DOHH2 (cell line): ENCODE measurements around the gene CLEC7A.

Experiments used
- H3F3A ChIP-seq: fragments of 200-600 bp; sonication (generic), shearing (Covaris generic); 2 replicates; pipeline ENCODE4 v1.6.0; 2016; ENCODE audit warnings: antibody characterized with exemption, mild to moderate bottlenecking; ENCODE audit not compliant: control insufficient read depth, insufficient read depth
- H3K27ac ChIP-seq: fragments of 200-600 bp; sonication (generic); 2 replicates; pipeline ENCODE4 v1.5.1; 2014; ENCODE audit warnings: low read depth, mild to moderate bottlenecking, low read length, moderate library complexity
- H3K27me3 ChIP-seq: fragments of 200-600 bp; sonication (generic); 2 replicates; pipeline ENCODE4 v1.6.1; 2014; ENCODE audit warnings: mild to moderate bottlenecking, low read length, mixed read lengths; ENCODE audit not compliant: control insufficient read depth
- H3K36me3 ChIP-seq: fragments of 200-600 bp; sonication (generic); 2 replicates; pipeline ENCODE4 v1.6.1; 2014; ENCODE audit warnings: mild to moderate bottlenecking, low read length, moderate library complexity, mixed read lengths; ENCODE audit not compliant: control insufficient read depth
- H3K4me1 ChIP-seq: fragments of 200-600 bp; sonication (generic); 2 replicates; pipeline ENCODE4 v1.6.1; 2014; ENCODE audit warnings: mild to moderate bottlenecking, low read length, mixed read lengths; ENCODE audit not compliant: control insufficient read depth
- H3K4me2 ChIP-seq: fragments of 200-600 bp; sonication (generic); 2 replicates; pipeline ENCODE4 v1.6.0; 2014; ENCODE audit warnings: mild to moderate bottlenecking, low read length, moderate library complexity
- H3K4me3 ChIP-seq: fragments of 200-600 bp; sonication (generic); 2 replicates; pipeline ENCODE4 v1.5.1; 2014; ENCODE audit warnings: mild to moderate bottlenecking, low read length, mixed read lengths
- H3K79me2 ChIP-seq: fragments of 200-600 bp; sonication (generic); 2 replicates; pipeline ENCODE4 v1.6.1; 2014; ENCODE audit warnings: mild to moderate bottlenecking, low read length, mixed read lengths; ENCODE audit not compliant: control insufficient read depth
- H3K9me2 ChIP-seq: fragments of 200-600 bp; sonication (generic); replicated peaks from 2 replicates; pipeline ENCODE4 v1.6.1; 2014; ENCODE audit warnings: mild to moderate bottlenecking, low read length, mixed read lengths; ENCODE audit not compliant: control insufficient read depth
- H3K9me3 ChIP-seq: fragments of 200-600 bp; sonication (generic); 2 replicates; pipeline ENCODE4 v1.6.1; 2014; ENCODE audit warnings: antibody characterized with exemption, low read length, mixed read lengths; ENCODE audit not compliant: control insufficient read depth, insufficient read depth
- H4K20me1 ChIP-seq: fragments of 200-600 bp; sonication (generic); 2 replicates; pipeline ENCODE4 v1.6.0; 2014; ENCODE audit warnings: low read depth, mild to moderate bottlenecking, antibody characterized with exemption, low read length, moderate library complexity; ENCODE audit not compliant: control insufficient read depth, insufficient read depth
- EZH2phosphoT487 ChIP-seq: fragments of 200-600 bp; sonication (generic); IDR thresholded peaks from 2 replicates; pipeline ENCODE4 v1.6.1; 2017; ENCODE audit warnings: borderline replicate concordance, mild to moderate bottlenecking, antibody characterized with exemption, low read length, moderate library complexity, mixed read lengths
- TF ChIP-seq, protein P1 (sequence below): fragments of 200-600 bp; sonication (generic); IDR thresholded peaks from one replicate; pipeline ENCODE4 v1.5.1; 2014; ENCODE audit warnings: antibody characterized with exemption, mild to moderate bottlenecking, low read depth, low read length; ENCODE audit not compliant: poor library complexity, severe bottlenecking

The CLEC7A gene

DNA sequence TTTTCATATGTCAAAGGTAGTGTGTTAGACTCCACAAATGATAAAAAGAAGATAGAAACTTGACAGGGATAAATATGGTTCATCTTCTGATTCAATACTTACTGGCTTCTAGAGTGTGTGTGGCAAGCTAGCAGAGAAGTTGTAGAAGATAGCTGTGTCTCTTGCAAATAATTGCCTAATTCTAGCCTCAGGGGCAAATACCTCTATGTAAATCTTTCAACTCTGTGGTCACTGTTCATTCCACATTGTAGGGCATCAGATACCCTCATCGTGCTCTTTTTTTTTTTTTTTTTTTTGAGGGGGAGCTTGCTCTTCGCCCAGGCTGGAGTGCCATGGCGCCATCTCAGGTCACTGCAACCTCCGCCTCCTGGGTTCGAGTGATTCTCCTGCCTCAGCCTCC, 40.2 kb upstream of the CLEC7A start:
- no peaks in the 10 kb centered on the region for H4K20me1 ChIP-seq
- peak overlapping the region; percentile 17 for H3K4me2 ChIP-seq
- no peaks in the 10 kb centered on the region for H3K79me2 ChIP-seq
- H3K27ac ChIP-seq = peak overlapping the region; percentile 33
- no peaks in the 10 kb centered on the region for H3K9me3 ChIP-seq
- no peaks in the 10 kb centered on the region for H3F3A ChIP-seq
- TF ChIP-seq, protein P1, sequence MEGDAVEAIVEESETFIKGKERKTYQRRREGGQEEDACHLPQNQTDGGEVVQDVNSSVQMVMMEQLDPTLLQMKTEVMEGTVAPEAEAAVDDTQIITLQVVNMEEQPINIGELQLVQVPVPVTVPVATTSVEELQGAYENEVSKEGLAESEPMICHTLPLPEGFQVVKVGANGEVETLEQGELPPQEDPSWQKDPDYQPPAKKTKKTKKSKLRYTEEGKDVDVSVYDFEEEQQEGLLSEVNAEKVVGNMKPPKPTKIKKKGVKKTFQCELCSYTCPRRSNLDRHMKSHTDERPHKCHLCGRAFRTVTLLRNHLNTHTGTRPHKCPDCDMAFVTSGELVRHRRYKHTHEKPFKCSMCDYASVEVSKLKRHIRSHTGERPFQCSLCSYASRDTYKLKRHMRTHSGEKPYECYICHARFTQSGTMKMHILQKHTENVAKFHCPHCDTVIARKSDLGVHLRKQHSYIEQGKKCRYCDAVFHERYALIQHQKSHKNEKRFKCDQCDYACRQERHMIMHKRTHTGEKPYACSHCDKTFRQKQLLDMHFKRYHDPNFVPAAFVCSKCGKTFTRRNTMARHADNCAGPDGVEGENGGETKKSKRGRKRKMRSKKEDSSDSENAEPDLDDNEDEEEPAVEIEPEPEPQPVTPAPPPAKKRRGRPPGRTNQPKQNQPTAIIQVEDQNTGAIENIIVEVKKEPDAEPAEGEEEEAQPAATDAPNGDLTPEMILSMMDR = no peak
- TF ChIP-seq EZH2phosphoT487 = no peak
- H3K36me3 ChIP-seq = no peaks in the 10 kb centered on the region
- peaks cover 26% of the 10 kb centered on the region for H3K4me1 ChIP-seq
- 0 out of 2 replicates have a peak, but pooled peaks cover 2% of the 10 kb centered on the region for H3K27me3 ChIP-seq
- H3K9me2 ChIP-seq = no peaks in the 10 kb centered on the region; the same call in 1 of the 2 replicates
- peak overlapping the region; percentile 27; the same call in 1 of the 2 replicates for H3K4me3 ChIP-seq

DNA sequence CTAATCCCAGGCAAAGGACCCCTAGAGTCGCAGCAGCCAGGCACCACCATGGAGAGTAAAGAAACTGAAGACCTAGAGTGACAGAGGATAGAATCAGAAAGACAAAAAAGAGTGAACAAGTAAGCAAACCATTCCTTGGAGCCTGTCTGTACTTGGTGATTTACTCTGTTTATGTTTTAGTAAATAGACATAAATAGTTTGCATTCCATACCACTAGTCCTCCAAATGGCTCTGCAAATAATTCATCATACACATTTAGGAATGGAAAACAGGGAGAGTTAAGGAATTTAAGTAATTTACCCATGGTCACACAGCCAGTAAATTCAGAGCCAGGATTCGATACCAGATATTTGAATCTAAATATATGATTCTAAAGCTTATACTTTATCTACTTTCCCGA, 39.1 kb upstream of the CLEC7A start:
- Histone ChIP-seq H3K4me3 (no peak overlapping the region), H3K4me2 (no peak overlapping the region), H3K9me3 (no peaks in the 10 kb centered on the region), H4K20me1 (no peaks in the 10 kb centered on the region), H3K79me2 (no peaks in the 10 kb centered on the region), H3K4me1 (peaks cover 26% of the 10 kb centered on the region), H3F3A (no peaks in the 10 kb centered on the region), H3K27me3 (0 out of 2 replicates have a peak, but pooled peaks cover 2% of the 10 kb centered on the region), H3K36me3 (no peaks in the 10 kb centered on the region), H3K9me2 (no peaks in the 10 kb centered on the region; the same call in 1 of the 2 replicates), H3K27ac (peak overlapping the region; percentile 33; the same call in 1 of the 2 replicates)
- TF ChIP-seq, protein P1 = no peak
- no peak for TF ChIP-seq EZH2phosphoT487

DNA sequence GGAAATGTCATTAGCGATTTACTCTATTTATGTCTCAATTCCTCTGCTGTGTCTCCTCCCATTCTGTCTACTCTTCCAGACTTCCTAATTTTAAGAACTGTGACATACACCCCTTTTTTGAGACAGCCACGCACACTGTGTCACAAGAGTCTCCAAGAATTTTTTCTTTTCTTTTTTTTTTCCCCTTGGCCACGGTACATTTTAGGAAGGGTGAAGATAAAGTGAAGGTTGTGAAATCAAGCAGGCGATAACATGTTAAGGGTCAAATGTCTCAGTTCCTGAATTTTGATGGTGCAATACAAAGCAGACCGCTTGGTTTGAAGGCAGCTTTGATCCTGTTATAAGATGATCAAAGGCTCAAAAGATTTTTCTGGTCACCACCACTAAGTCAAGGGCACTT, 37.6 kb upstream of the CLEC7A start:
- H3K4me3 ChIP-seq = no peak overlapping the region
- H3K27ac ChIP-seq = no peak overlapping the region
- H3K4me1 ChIP-seq = peaks cover 31% of the 10 kb centered on the region
- H3K9me3 ChIP-seq = no peaks in the 10 kb centered on the region
- no peaks in the 10 kb centered on the region for H3F3A ChIP-seq
- no peaks in the 10 kb centered on the region for H3K79me2 ChIP-seq
- H3K4me2 ChIP-seq = no peak overlapping the region
- no peaks in the 10 kb centered on the region for H3K36me3 ChIP-seq
- TF ChIP-seq, protein P1 = no peak
- TF ChIP-seq EZH2phosphoT487 = no peak
- H4K20me1 ChIP-seq = no peaks in the 10 kb centered on the region
- 0 out of 2 replicates have a peak, but pooled peaks cover 2% of the 10 kb centered on the region for H3K27me3 ChIP-seq
- H3K9me2 ChIP-seq = no peaks in the 10 kb centered on the region; the same call in 1 of the 2 replicates

DNA sequence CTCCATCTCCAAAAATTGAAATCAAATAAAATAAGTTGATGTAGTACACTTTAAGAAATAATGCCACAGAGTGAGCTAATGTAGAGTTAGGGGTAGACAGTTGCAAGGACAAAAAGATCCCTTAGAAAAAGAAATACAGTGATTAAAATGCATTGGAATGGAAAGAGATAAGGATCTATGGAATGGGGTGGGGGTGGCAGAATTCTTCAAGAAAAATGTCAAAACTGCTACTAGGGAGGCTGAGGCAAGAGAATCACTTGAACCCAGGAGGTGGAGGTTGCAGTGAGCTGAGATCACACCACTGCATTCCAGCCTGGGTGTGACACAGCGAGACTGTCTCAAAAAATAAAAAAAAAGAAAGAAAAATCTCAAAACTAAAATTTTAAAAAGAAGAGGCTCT, 35.4 kb upstream of the CLEC7A start:
- no peak overlapping the region for H3K4me2 ChIP-seq
- H3K9me2 ChIP-seq = no peaks in the 10 kb centered on the region; the same call in 1 of the 2 replicates
- no peaks in the 10 kb centered on the region for H4K20me1 ChIP-seq
- no peaks in the 10 kb centered on the region for H3K79me2 ChIP-seq
- no peaks in the 10 kb centered on the region for H3K27me3 ChIP-seq
- TF ChIP-seq EZH2phosphoT487 = no peak
- TF ChIP-seq, protein P1 = no peak
- no peaks in the 10 kb centered on the region for H3K9me3 ChIP-seq
- H3K4me3 ChIP-seq = no peak overlapping the region
- no peaks in the 10 kb centered on the region for H3F3A ChIP-seq
- peaks cover 38% of the 10 kb centered on the region for H3K4me1 ChIP-seq
- no peak overlapping the region for H3K27ac ChIP-seq
- H3K36me3 ChIP-seq = no peaks in the 10 kb centered on the region
